ENCODE results near the gene FAM120B. TPM values are rescaled to one million over a fixed set of nuclear protein-coding genes. Genes with fewer than 3 reads are reported as not detected.

Gene FAM120B
- polyA plus RNA-seq, 1 donor from 2014 or later: 17.9 TPM

GRCh38 chr6:170415318-170415717, 108.8 kb downstream of the FAM120B start:
- Histone ChIP-seq H3K27me3 (ENCODE audit: insufficient read depth, low read depth, low read length) (no peaks in the 10 kb centered on the region), H3K36me3 (ENCODE audit: insufficient read depth, low read length) (no peaks in the 10 kb centered on the region), H3K4me3 (ENCODE audit: low read length) (no peak overlapping the region), H3F3A (ENCODE audit: insufficient read depth, low read length, poor library complexity, severe bottlenecking) (no peaks in the 10 kb centered on the region), H3K27ac (ENCODE audit: low read length) (no peak overlapping the region), H2AFZ (ENCODE audit: low read depth, low read length) (no peak overlapping the region), H4K20me1 (ENCODE audit: insufficient read depth) (no peaks in the 10 kb centered on the region), H3K79me2 (replicated peaks; ENCODE audit: insufficient read depth, low read length) (no peaks in the 10 kb centered on the region), H3K9me2 (ENCODE audit: insufficient read depth, low read length) (no peaks in the 10 kb centered on the region), H3K9me3 (ENCODE audit: low read length) (no peaks in the 10 kb centered on the region), H3K4me2 (ENCODE audit: low read length) (no peak overlapping the region), H3K9ac (ENCODE audit: low read length) (no peak overlapping the region)
- TF ChIP-seq RAD21 (conservative IDR thresholded peaks at IDR 0.05) (no peak), EP300 (conservative IDR thresholded peaks at IDR 0.05; ENCODE audit: poor library complexity, severe bottlenecking) (no peak), TAF1 (IDR thresholded peaks at IDR 0.05; ENCODE audit: low read depth) (no peak), POLR2AphosphoS5 (IDR thresholded peaks at IDR 0.05) (no peak), MXI1 (conservative IDR thresholded peaks at IDR 0.05; ENCODE audit: poor library complexity, severe bottlenecking) (no peak)
- TF ChIP-seq, protein P1, sequence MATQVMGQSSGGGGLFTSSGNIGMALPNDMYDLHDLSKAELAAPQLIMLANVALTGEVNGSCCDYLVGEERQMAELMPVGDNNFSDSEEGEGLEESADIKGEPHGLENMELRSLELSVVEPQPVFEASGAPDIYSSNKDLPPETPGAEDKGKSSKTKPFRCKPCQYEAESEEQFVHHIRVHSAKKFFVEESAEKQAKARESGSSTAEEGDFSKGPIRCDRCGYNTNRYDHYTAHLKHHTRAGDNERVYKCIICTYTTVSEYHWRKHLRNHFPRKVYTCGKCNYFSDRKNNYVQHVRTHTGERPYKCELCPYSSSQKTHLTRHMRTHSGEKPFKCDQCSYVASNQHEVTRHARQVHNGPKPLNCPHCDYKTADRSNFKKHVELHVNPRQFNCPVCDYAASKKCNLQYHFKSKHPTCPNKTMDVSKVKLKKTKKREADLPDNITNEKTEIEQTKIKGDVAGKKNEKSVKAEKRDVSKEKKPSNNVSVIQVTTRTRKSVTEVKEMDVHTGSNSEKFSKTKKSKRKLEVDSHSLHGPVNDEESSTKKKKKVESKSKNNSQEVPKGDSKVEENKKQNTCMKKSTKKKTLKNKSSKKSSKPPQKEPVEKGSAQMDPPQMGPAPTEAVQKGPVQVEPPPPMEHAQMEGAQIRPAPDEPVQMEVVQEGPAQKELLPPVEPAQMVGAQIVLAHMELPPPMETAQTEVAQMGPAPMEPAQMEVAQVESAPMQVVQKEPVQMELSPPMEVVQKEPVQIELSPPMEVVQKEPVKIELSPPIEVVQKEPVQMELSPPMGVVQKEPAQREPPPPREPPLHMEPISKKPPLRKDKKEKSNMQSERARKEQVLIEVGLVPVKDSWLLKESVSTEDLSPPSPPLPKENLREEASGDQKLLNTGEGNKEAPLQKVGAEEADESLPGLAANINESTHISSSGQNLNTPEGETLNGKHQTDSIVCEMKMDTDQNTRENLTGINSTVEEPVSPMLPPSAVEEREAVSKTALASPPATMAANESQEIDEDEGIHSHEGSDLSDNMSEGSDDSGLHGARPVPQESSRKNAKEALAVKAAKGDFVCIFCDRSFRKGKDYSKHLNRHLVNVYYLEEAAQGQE (IDR thresholded peaks at IDR 0.05; ENCODE audit: borderline replicate concordance): no peak

GRCh38 chr6:170416303-170416702, 109.7 kb downstream of the FAM120B start:
- H3K9me2 ChIP-seq (ENCODE audit: insufficient read depth, low read length): no peaks in the 10 kb centered on the region
- TF ChIP-seq TAF1 (IDR thresholded peaks at IDR 0.05; ENCODE audit: low read depth) (no peak), EZH2 (IDR thresholded peaks at IDR 0.05; ENCODE audit: borderline replicate concordance, insufficient read depth, low read length, poor library complexity, severe bottlenecking) (no peak), RAD21 (conservative IDR thresholded peaks at IDR 0.05) (no peak), SMC3 (conservative IDR thresholded peaks at IDR 0.05; ENCODE audit: poor library complexity) (no peak), POLR2AphosphoS5 (IDR thresholded peaks at IDR 0.05) (no peak), MXI1 (conservative IDR thresholded peaks at IDR 0.05; ENCODE audit: poor library complexity, severe bottlenecking) (no peak), EP300 (conservative IDR thresholded peaks at IDR 0.05; ENCODE audit: poor library complexity, severe bottlenecking) (no peak)
- TF ChIP-seq, protein P2, sequence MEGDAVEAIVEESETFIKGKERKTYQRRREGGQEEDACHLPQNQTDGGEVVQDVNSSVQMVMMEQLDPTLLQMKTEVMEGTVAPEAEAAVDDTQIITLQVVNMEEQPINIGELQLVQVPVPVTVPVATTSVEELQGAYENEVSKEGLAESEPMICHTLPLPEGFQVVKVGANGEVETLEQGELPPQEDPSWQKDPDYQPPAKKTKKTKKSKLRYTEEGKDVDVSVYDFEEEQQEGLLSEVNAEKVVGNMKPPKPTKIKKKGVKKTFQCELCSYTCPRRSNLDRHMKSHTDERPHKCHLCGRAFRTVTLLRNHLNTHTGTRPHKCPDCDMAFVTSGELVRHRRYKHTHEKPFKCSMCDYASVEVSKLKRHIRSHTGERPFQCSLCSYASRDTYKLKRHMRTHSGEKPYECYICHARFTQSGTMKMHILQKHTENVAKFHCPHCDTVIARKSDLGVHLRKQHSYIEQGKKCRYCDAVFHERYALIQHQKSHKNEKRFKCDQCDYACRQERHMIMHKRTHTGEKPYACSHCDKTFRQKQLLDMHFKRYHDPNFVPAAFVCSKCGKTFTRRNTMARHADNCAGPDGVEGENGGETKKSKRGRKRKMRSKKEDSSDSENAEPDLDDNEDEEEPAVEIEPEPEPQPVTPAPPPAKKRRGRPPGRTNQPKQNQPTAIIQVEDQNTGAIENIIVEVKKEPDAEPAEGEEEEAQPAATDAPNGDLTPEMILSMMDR (IDR thresholded peaks at IDR 0.05; ENCODE audit: poor library complexity, severe bottlenecking): no peak
- TF ChIP-seq, protein P1 (IDR thresholded peaks at IDR 0.05; ENCODE audit: borderline replicate concordance): no peak
- no peak overlapping the region for H3K27ac ChIP-seq (ENCODE audit: low read length)
- no peaks in the 10 kb centered on the region for H4K20me1 ChIP-seq (ENCODE audit: insufficient read depth)
- H3K4me2 ChIP-seq (ENCODE audit: low read length): no peak overlapping the region
- no peaks in the 10 kb centered on the region for H3K36me3 ChIP-seq (ENCODE audit: insufficient read depth, low read length)
- no peaks in the 10 kb centered on the region for H3K9me3 ChIP-seq (ENCODE audit: low read length)
- H2AFZ ChIP-seq (ENCODE audit: low read depth, low read length): no peak overlapping the region
- no peak overlapping the region for H3K4me3 ChIP-seq (ENCODE audit: low read length)
- no peak overlapping the region for H3K9ac ChIP-seq (ENCODE audit: low read length)
- H3K27me3 ChIP-seq (ENCODE audit: insufficient read depth, low read depth, low read length): no peaks in the 10 kb centered on the region
- no peaks in the 10 kb centered on the region for H3K79me2 ChIP-seq (replicated peaks; ENCODE audit: insufficient read depth, low read length)
- H3F3A ChIP-seq (ENCODE audit: insufficient read depth, low read length, poor library complexity, severe bottlenecking): no peaks in the 10 kb centered on the region
